GM18520 (cell line): ENCODE measurements around the gene ZNF555.
"Not testable (repeated sequence)": the region's sequence is repeated elsewhere in the genome, so short reads cannot be mapped to it uniquely, and the experiment has no call there.

Experiments
- ATAC-seq: cut with Tn5 transposase; IDR thresholded peaks from one replicate; pipeline ENCODE4 v1.9.1; 2021; ENCODE audit not compliant: unreplicated experiment

The ZNF555 gene

GRCh38 chr19:2840794-2841791 is at the start of gene ZNF555:
ZNF555 (plus strand) TSS chr19:2841475; CDS start chr19:2841573, 98 bp downstream.
- peak; percentile 92 for ATAC-seq

DNA sequence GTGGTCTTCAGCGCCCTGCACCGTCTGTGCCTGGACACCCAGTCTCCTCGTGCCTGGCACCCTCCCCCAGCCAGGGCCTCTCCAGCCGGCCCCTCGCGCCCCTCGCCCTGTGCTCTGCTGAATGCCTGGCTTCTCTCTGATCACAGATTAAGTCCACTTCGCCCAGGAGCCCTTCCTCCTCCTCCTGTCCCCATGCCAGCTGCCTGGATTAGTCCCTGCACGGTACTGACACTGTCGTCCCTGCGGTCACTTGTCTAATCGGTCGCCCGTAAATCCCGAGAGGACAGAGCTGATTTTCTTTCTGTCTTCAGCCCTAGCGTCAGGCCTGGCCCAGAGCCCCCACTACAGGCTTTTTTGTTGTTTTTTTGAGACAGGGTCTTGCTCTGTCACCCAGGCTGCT is 49.4 kb upstream of the ZNF555 start:
- ATAC-seq = no peak

DNA sequence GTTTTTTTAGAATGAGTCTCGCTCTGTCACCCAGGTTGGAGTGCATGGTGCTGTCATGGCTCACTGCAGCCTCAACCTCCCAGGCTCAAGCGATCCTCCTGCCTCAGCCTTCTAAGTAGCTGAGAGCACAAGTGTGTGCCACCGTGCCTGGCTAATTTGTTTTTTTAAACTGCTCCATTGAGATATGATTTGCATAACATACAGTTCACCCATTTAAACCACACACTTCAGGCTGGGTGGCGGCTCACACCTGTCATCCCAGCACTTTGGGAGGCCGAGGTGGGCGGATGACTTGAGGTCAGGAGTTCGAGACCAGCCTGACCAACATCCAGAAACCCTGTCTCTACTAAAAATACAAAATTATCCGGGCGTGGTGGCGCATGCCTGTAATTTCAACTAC is 48.6 kb upstream of the ZNF555 start:
- not testable (repeated sequence) for ATAC-seq

DNA sequence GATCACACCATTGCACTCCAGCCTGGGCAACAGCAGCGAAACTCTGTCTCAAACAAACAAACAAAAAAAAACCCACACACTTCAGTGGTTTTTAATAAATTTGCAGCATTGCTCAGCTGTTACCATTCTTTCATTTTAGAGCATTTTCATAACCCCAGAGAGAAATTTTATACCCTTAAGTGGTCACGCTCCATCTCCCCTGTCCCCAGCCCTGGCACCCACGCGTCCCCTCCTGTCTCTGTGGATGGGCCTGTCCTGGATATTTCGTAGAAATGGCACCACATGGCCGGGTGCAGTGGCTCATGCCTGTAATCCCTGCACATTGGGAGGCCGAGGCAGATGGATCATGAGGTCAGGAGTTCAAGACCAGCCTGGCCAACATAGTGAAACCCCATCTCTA is 48.1 kb upstream of the ZNF555 start:
- no peak for ATAC-seq

- no peak for ATAC-seq
These were observed 47.7 kb upstream of the ZNF555 start for GRCh38 chr19:2793577-2793976.

GRCh38 chr19:2795827-2796658 is 45.2 kb upstream of the ZNF555 start:
- no peak for ATAC-seq

DNA sequence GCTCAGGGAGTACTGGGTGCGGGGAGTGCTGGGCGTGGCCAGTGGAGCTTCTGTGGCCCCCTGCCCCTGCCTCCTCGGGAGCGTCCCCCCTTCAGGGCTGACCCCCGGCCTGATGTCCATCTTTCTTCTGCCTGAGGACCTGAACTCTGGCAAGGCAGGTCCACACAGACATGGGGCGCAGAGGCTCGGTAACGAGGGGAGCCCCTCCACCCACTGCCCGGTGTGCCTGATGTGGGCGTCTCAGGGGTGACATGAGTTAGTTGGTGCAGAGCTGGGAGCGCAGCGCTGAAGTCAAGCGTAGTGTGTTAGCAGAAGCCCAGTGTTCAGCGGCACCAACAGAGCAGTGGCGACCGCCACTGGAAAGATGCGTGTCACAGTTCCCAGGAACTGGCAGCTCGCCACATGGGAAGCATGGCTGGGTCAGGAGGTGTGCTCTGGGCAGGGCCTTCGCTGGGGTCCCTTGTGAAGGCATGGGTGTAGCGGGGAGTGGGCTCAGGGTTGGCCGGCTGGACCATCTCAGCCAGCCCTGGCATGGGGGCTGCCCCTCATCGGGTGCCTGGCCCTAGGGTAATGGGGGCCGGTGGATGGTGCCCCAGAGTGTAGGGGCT is 44.5 kb upstream of the ZNF555 start:
- ATAC-seq = no peak

DNA sequence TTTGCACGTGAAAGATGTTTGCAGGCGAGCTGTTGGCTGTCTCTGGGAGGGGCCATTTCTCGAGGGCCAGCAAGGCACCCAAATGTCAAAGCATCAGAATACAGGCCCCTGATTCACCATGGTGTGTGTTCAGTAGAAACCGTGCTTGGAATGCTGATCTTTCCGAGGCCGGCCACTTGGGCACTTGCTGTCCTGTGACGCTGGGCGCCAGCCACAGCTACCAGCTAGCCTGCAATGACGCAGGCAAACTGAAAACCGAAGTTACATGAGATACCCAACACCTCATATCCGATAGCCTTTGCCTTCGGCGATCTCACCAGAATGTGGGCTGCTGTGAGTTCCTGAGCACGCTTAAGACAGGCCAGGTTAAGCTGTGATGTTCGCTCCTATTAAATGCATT is 44.0 kb upstream of the ZNF555 start:
- ATAC-seq = no peak

GRCh38 chr19:2798158-2798685 is 43.1 kb upstream of the ZNF555 start:
- no peak for ATAC-seq

DNA sequence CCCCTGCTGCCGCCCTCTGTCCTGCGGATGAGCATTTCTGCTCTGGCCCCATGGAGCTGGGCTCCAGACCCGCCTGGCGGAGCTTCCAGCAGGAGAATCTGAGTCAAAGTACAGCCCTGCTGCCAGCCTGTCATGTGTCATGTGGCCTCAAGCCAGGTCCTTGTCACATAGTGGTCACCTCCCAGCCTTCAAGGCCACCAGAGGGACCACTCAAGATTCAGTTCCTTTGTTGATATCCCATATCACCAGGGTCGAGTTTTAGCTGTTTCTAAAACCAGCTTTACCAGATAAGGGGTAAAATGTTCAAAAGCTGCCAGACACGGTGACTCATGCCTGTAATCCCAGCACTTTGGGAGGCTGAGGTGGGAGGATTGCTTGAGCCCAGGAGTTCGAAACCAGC is 42.5 kb upstream of the ZNF555 start:
- ATAC-seq = no peak

GRCh38 chr19:2799273-2800020 is 41.8 kb upstream of the ZNF555 start:
- ATAC-seq = no peak

- no peak for ATAC-seq
These were observed 40.8 kb upstream of the ZNF555 start for GRCh38 chr19:2800506-2800905.

DNA sequence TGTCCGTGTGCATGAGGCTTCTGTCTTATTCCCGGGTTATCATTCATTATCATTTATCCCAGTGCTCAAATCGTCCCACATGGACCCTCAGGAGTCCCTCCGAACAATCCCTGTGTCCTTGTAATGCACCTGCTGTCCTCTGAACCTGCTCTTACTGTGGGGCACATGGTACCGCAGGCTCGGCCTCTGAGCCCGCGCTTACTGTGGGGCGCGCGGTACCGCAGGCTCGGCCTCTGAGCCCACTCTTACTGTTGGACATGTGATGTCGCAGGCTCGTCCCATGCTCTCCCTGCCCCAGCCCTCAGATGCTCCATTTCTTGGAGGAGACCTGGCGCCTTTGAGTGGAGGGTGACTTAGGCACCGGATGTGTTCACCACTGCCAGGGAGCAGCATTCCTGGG is 38.4 kb upstream of the ZNF555 start:
- no peak for ATAC-seq

GRCh38 chr19:2803486-2804155 is 37.7 kb upstream of the ZNF555 start:
- no peak for ATAC-seq

DNA sequence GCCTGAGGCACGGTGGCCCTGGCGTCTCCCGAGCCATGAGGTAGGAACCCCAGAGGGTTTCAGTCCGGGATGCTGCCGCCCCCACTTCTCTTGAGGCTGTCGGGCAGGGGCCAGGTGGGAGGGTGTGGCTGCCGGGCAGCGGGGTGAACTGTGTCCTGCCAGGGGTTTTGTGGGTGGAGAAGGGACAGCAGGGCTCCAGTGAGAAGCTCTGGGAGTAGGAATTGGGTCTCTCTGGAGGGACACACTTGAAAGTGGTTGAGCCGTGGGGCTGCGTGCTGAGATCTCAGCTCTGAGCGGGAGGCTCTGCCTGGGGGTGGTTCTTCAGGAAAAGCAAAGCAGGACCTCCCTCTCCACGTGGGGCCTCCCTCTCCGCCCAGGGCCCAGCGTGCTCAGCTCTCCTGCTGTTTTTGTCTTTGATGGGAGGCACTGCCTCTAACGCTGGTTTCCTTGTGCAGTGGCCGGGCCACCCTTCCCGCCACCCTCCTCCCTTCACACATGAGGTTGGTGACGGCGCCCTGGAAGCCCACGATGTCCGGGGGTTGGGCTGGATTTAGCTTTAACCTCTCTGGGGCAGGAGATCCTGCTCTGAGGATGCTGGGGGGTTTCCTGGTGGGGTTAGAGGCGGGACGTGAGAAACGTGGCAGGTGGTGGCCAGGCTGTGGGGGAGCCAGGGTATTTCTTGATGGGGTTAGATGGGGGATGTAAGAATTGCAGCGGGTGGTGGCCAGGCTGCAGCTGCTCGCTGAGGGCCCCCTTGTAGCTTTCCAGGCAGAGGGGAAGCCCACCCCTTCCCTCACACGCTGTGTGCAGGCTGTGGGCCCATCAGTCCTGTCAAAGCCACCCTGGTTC is 36.9 kb upstream of the ZNF555 start:
- ATAC-seq = no peak

DNA sequence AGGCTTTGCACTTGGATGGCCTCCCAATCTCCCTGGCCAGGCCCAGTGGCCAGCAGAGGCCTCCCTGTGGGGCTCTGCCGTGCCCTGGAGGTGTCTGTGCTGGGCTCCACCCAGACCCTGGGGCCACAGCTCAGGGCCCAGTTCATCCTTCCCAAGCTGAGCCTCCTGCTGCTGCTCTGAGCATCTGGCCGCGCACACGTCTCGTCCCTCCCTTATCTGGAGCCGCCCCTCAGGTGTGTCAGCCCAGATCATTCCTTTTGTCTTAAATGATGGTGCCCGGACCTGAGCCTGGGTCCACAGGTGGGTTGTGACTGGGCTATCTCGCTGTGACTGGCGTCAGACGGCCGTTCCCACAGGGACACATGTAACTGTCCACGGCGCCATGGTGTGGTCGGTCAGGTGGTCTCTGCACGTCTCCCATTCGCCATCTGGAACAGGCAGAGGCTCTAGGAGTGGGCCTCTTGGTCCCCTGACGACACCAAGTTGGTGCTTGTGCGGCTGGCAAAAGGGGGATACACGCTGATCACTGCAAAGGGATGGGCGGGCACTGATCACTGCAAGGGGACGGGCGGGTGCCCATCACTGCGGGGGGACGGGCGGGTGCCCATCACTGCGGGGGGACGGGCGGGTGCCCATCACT is 35.9 kb upstream of the ZNF555 start:
- ATAC-seq = no peak

GRCh38 chr19:2805991-2806649 is 35.2 kb upstream of the ZNF555 start:
- no peak for ATAC-seq
